H9 (cell line): Measurements from ENCODE around the gene LMCD1. TPM values are rescaled to one million over a fixed set of nuclear protein-coding genes. Genes with fewer than 3 reads are reported as not detected.

Experiments used
- DNase-seq: peaks from one replicate; pipeline ENCODE4 v3.0.0-alpha.2; 2017
- H2AFZ ChIP-seq: one replicate; pipeline ENCODE4 v1.6.1; 2013; ENCODE audit warnings: mild to moderate bottlenecking, low read length, control low read depth, moderate library complexity
- H2AK5ac ChIP-seq: 2 replicates; pipeline ENCODE4 v1.6.1; 2013; ENCODE audit warnings: low read length, control low read depth, mixed read lengths; ENCODE audit not compliant: insufficient read length
- H2BK120ac ChIP-seq: one replicate; pipeline ENCODE4 v1.6.1; 2013; ENCODE audit warnings: low read depth, mild to moderate bottlenecking, low read length, control low read depth, inconsistent platforms; ENCODE audit not compliant: poor library complexity, severe bottlenecking
- H2BK12ac ChIP-seq: 2 replicates; pipeline ENCODE4 v1.6.1; 2013; ENCODE audit warnings: low read length, control low read depth, mixed read lengths, low read depth; ENCODE audit not compliant: insufficient read length
- H2BK15ac ChIP-seq: 2 replicates; pipeline ENCODE4 v1.6.1; 2013; ENCODE audit warnings: low read depth, low read length, control low read depth
- H2BK20ac ChIP-seq: one replicate; pipeline ENCODE4 v1.6.1; 2013; ENCODE audit warnings: low read depth, mild to moderate bottlenecking, low read length, control low read depth, inconsistent platforms; ENCODE audit not compliant: poor library complexity, severe bottlenecking
- H2BK5ac ChIP-seq: 2 replicates; pipeline ENCODE4 v1.6.1; 2013; ENCODE audit warnings: low read length, control low read depth, mixed read lengths; ENCODE audit not compliant: insufficient read length
- H3K14ac ChIP-seq: 2 replicates; pipeline ENCODE4 v1.6.1; 2013; ENCODE audit warnings: low read length, control low read depth; ENCODE audit not compliant: insufficient read depth
- H3K18ac ChIP-seq: 2 replicates; pipeline ENCODE4 v1.6.1; 2013; ENCODE audit warnings: low read depth, mild to moderate bottlenecking, mixed read lengths, low read length, control low read depth; ENCODE audit not compliant: insufficient read length
- H3K23ac ChIP-seq: 2 replicates; pipeline ENCODE4 v1.6.1; 2013; ENCODE audit warnings: low read length, control low read depth, mixed read lengths, low read depth; ENCODE audit not compliant: insufficient read length
- H3K23me2 ChIP-seq: 2 replicates; pipeline ENCODE4 v1.6.1; 2013; ENCODE audit warnings: low read depth, mild to moderate bottlenecking, mixed read lengths, low read length, control low read depth; ENCODE audit not compliant: insufficient read length, poor library complexity, severe bottlenecking
- H3K27ac ChIP-seq: 2 replicates; pipeline ENCODE4 v1.5.1; 2013; ENCODE audit warnings: low read length, control low read depth, mixed read lengths, low read depth; ENCODE audit not compliant: insufficient read length
- H3K27me3 ChIP-seq: 2 replicates; pipeline ENCODE4 v1.6.1; 2013; ENCODE audit warnings: low read length, control low read depth, inconsistent platforms; ENCODE audit not compliant: insufficient read depth
- H3K4ac ChIP-seq: 2 replicates; pipeline ENCODE4 v1.6.1; 2013; ENCODE audit warnings: low read depth, mild to moderate bottlenecking, control low read depth, inconsistent platforms, low read length, moderate library complexity
- H3K4me1 ChIP-seq: 2 replicates; pipeline ENCODE4 v1.6.1; 2013; ENCODE audit warnings: low read length, control low read depth, inconsistent platforms; ENCODE audit not compliant: insufficient read depth
- H3K4me2 ChIP-seq: 2 replicates; pipeline ENCODE4 v1.6.1; 2013; ENCODE audit warnings: low read length, control low read depth, mixed read lengths; ENCODE audit not compliant: insufficient read length, insufficient read depth
- H3K56ac ChIP-seq: 2 replicates; pipeline ENCODE4 v1.6.1; 2013; ENCODE audit warnings: low read depth, mild to moderate bottlenecking, mixed read lengths, low read length, control low read depth; ENCODE audit not compliant: insufficient read length
- H3K79me1 ChIP-seq: 2 replicates; pipeline ENCODE4 v1.6.1; 2013; ENCODE audit warnings: low read depth, mild to moderate bottlenecking, moderate library complexity, low read length, control low read depth, inconsistent platforms; ENCODE audit not compliant: insufficient read depth, poor library complexity, severe bottlenecking
- H3K79me2 ChIP-seq: 2 replicates; pipeline ENCODE4 v1.6.1; 2013; ENCODE audit warnings: low read length, control low read depth, inconsistent platforms; ENCODE audit not compliant: insufficient read depth
- H3K9ac ChIP-seq: 2 replicates; pipeline ENCODE4 v1.6.1; 2013; ENCODE audit warnings: low read length, control low read depth, mixed read lengths; ENCODE audit not compliant: insufficient read length; ENCODE audit errors: extremely low read depth
- H3K9me3 ChIP-seq: one replicate; pipeline ENCODE4 v1.6.1; 2013; ENCODE audit warnings: low read depth, low read length, inconsistent platforms; ENCODE audit not compliant: control insufficient read depth
- H3T11ph ChIP-seq: one replicate; pipeline ENCODE4 v1.6.1; 2013; ENCODE audit warnings: mild to moderate bottlenecking, low read length, control low read depth, inconsistent platforms
- H4K20me1 ChIP-seq: one replicate; pipeline ENCODE4 v1.6.1; 2013; ENCODE audit not compliant: control insufficient read depth, insufficient read length, insufficient read depth
- H4K5ac ChIP-seq: 2 replicates; pipeline ENCODE4 v1.6.1; 2013; ENCODE audit warnings: low read depth, mild to moderate bottlenecking, mixed read lengths, low read length, control low read depth; ENCODE audit not compliant: insufficient read length
- H4K8ac ChIP-seq: replicated peaks from 2 replicates; pipeline ENCODE4 v1.6.1; 2013; ENCODE audit warnings: low read length, control low read depth, mixed read lengths, low read depth; ENCODE audit not compliant: insufficient read length
- H4K91ac ChIP-seq: 2 replicates; pipeline ENCODE4 v1.6.1; 2013; ENCODE audit warnings: low read depth, mild to moderate bottlenecking, moderate library complexity, mixed read lengths, low read length, control low read depth; ENCODE audit not compliant: insufficient read length
- H3K27ac Mint-ChIP-seq, 3 experiments: 2 replicates in 2 of 3; 3 replicates in 1 of 3; pipeline ENCODE4 v1.8.0; 2020 to 2021; ENCODE audit warnings: mixed read lengths in 3 of 3, mild to moderate bottlenecking in 1 of 3, moderate library complexity in 1 of 3
- H3K27me3 Mint-ChIP-seq: 2 replicates; pipeline ENCODE4 v1.8.0; 2021; ENCODE audit warnings: low read depth, mild to moderate bottlenecking, moderate library complexity, mixed read lengths
- H3K36me3 Mint-ChIP-seq, 3 experiments: 2 replicates in 2 of 3; 3 replicates in 1 of 3; pipeline ENCODE4 v1.8.0; 2020 to 2021; ENCODE audit warnings: low read depth in 3 of 3, mixed read lengths in 3 of 3; ENCODE audit not compliant: insufficient read depth in 1 of 3
- H3K4me1 Mint-ChIP-seq, 2 experiments: 2 replicates each; pipeline ENCODE4 v1.8.0; 2020; ENCODE audit warnings: mixed read lengths in 2 of 2
- H3K4me3 Mint-ChIP-seq, 2 experiments: 2 replicates in 1 of 2; 3 replicates in 1 of 2; pipeline ENCODE4 v1.8.0; 2020 to 2021; ENCODE audit warnings: mild to moderate bottlenecking in 2 of 2, mixed read lengths in 2 of 2, moderate library complexity in 1 of 2
- H3K9me3 Mint-ChIP-seq, 2 experiments: 2 replicates in 1 of 2; 3 replicates in 1 of 2; pipeline ENCODE4 v1.8.0; 2020; ENCODE audit warnings: mild to moderate bottlenecking in 2 of 2, mixed read lengths in 2 of 2, moderate library complexity in 1 of 2
- CTCF ChIP-seq: fragments of 200-600 bp; sonication (generic); conservative IDR thresholded peaks from 3 replicates; pipeline ENCODE4 v1.8.0; 2021; ENCODE audit warnings: antibody characterized with exemption, mild to moderate bottlenecking
- WGBS: extraction: QIAGEN DNeasy Blood & Tissue Kit; methylation state at CpG from one replicate; pipeline ENCODE4 v1.1.7; 2013; ENCODE audit warnings: missing lambda C conversion rate, low lambda C conversion rate, mixed read lengths; ENCODE audit not compliant: insufficient read length; ENCODE audit errors: extremely low coverage; 5-methylcytosine and 5-hydroxymethylcytosine counted together
- total RNA-seq: library from RNA; stranded (reverse); gene quantifications from 2 replicates; pipeline ENCODE4 v1.2.1, GENCODE V29; 2021

Gene LMCD1
- total RNA-seq, 1 experiment from 2014 or later, result 19.2 TPM

- H2AFZ ChIP-seq, result no peak overlapping the region
- H2BK20ac ChIP-seq, result no peak overlapping the region
- H3K4me2 ChIP-seq, result no peak overlapping the region
- no peak overlapping the region for H2AK5ac ChIP-seq
- H3K27ac ChIP-seq, result no peak overlapping the region
- no peak overlapping the region for H3K18ac ChIP-seq
- H4K5ac ChIP-seq, result no peak overlapping the region
- no peak overlapping the region for H3K9ac ChIP-seq
- H4K91ac ChIP-seq, result no peak overlapping the region
- no peaks in the 10 kb centered on the region for H3K9me3 ChIP-seq
- peaks cover 14% of the 10 kb centered on the region for H3K4me1 ChIP-seq
- Mint-ChIP-seq H3K36me3 (peaks cover 4 to 26% (median 5%) of the 10 kb centered on the region in 3 experiments; a peak in 6 of 7 replicates), H3K4me1 (peaks cover 70 to 79% of the 10 kb centered on the region in 2 experiments), H3K27ac (peak overlapping the region; percentile 52 to 87 (median 85); a peak in 4 of 7 replicates), H3K4me3 (no peak overlapping the region), H3K27me3 (no peaks in the 10 kb centered on the region), H3K9me3 (peaks cover 0 to 2% of the 10 kb centered on the region in 2 experiments; a peak in 2 of 5 replicates)
- no peak overlapping the region for H2BK120ac ChIP-seq
- H3K79me1 ChIP-seq, result no peaks in the 10 kb centered on the region
- H3T11ph ChIP-seq, result no peak overlapping the region
- no peak overlapping the region for H2BK12ac ChIP-seq
- H3K14ac ChIP-seq, result no peak overlapping the region
- no peak overlapping the region for H3K23ac ChIP-seq
- no peak overlapping the region for H4K8ac ChIP-seq
- no peak overlapping the region for H2BK15ac ChIP-seq
- H4K20me1 ChIP-seq, result no peaks in the 10 kb centered on the region
- no peak overlapping the region for H2BK5ac ChIP-seq
- no peak overlapping the region for H3K4ac ChIP-seq
- no peak for DNase-seq
- no peaks in the 10 kb centered on the region for H3K27me3 ChIP-seq
- H3K56ac ChIP-seq, result no peak overlapping the region
- no peaks in the 10 kb centered on the region for H3K79me2 ChIP-seq
- no CpG with 5 or more reads among the region's 1 CpG for WGBS
- TF ChIP-seq CTCF, result no peak
- no peaks in the 10 kb centered on the region for H3K23me2 ChIP-seq
These were observed 4.0 kb upstream of the LMCD1 start for GRCh38 chr3:8497582-8497981.
